ENCODE data around the gene ZDHHC21.

DNA sequence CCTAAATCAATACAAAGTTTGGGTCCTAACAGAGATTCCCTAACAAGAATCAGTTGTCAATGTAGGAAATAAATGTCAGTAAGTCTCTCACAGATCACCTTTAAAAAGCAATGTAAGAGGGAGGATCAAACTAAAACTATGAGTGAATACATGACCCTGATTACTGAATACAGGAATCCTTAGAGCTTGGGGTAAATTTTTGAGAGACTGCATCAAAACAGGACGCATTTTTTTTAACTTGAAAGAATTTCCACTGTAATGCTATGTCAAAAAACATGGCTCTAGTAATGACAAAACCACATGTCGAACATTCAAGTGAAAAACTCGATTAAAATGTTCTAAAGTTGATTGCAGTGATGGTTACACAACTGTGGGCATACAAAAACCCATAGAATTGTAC is 21.9 kb downstream of the ZDHHC21 start:
- TF ChIP-seq EZH2 (IDR thresholded peaks at IDR 0.05; ENCODE audit: insufficient read depth, poor library complexity, severe bottlenecking): no peak
- no peak for TF ChIP-seq EZH2phosphoT487 (IDR thresholded peaks at IDR 0.05; ENCODE audit: insufficient read depth, low read depth)
